C4-2B (cell line): ENCODE measurements around the gene SLC25A44.

Source experiments
- CTCF ChIP-seq: fragments of 450-650 bp; conservative IDR thresholded peaks from 2 replicates; pipeline ENCODE4 v1.5.1; 2017; ENCODE audit warnings: mild to moderate bottlenecking
- ZFX ChIP-seq: fragments of 450-650 bp; IDR thresholded peaks from 2 replicates; pipeline ENCODE4 v1.6.1; 2017

GRCh38 chr1:156257711-156258110 is 63.8 kb downstream of the SLC25A44 start:
- TF ChIP-seq CTCF = no peak
- TF ChIP-seq ZFX = no peak
